ENCODE measurements around the gene MBOAT1.

DNA sequence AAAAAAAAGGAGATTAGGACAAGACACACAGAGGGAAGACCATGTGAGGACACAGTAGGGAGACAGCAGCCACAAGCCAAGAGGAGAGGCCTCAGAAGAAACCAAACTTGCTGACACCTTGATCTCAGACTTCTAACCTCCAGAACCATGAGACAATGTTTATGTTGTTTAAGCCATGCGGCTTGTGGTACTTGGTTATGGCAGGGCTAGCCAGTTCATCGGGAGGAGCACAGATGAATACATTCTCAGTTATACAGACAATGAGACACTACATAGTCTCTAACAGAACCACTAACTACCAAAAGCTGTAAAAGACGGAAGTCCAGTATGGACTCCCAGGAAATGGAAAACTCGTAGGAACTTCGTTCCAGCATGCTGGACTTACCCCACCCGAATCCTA, 116.8 kb downstream of the MBOAT1 start:
- TF ChIP-seq YY1 (IDR thresholded peaks at IDR 0.05; ENCODE audit: low read depth) = no peak
- TF ChIP-seq TAF1 (IDR thresholded peaks at IDR 0.05; ENCODE audit: low read depth) = no peak
- TF ChIP-seq TCF12 (IDR thresholded peaks at IDR 0.05; ENCODE audit: low read depth) = no peak
- TF ChIP-seq RAD21 (IDR thresholded peaks at IDR 0.05; ENCODE audit: low read depth) = no peak
- TF ChIP-seq, protein P1, sequence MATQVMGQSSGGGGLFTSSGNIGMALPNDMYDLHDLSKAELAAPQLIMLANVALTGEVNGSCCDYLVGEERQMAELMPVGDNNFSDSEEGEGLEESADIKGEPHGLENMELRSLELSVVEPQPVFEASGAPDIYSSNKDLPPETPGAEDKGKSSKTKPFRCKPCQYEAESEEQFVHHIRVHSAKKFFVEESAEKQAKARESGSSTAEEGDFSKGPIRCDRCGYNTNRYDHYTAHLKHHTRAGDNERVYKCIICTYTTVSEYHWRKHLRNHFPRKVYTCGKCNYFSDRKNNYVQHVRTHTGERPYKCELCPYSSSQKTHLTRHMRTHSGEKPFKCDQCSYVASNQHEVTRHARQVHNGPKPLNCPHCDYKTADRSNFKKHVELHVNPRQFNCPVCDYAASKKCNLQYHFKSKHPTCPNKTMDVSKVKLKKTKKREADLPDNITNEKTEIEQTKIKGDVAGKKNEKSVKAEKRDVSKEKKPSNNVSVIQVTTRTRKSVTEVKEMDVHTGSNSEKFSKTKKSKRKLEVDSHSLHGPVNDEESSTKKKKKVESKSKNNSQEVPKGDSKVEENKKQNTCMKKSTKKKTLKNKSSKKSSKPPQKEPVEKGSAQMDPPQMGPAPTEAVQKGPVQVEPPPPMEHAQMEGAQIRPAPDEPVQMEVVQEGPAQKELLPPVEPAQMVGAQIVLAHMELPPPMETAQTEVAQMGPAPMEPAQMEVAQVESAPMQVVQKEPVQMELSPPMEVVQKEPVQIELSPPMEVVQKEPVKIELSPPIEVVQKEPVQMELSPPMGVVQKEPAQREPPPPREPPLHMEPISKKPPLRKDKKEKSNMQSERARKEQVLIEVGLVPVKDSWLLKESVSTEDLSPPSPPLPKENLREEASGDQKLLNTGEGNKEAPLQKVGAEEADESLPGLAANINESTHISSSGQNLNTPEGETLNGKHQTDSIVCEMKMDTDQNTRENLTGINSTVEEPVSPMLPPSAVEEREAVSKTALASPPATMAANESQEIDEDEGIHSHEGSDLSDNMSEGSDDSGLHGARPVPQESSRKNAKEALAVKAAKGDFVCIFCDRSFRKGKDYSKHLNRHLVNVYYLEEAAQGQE (IDR thresholded peaks at IDR 0.05; ENCODE audit: low read depth) = no peak
- no peak for TF ChIP-seq EP300 (IDR thresholded peaks at IDR 0.05; ENCODE audit: borderline replicate concordance)
- TF ChIP-seq CEBPB (IDR thresholded peaks at IDR 0.05) = no peak
- no peak for TF ChIP-seq NFIC (IDR thresholded peaks at IDR 0.05)
- TF ChIP-seq TEAD4 (IDR thresholded peaks at IDR 0.05) = no peak
- no peak for TF ChIP-seq MAX (IDR thresholded peaks at IDR 0.05)
- no peak for TF ChIP-seq FOXM1 (IDR thresholded peaks at IDR 0.05; ENCODE audit: borderline replicate concordance, low read depth)
- TF ChIP-seq USF1 (IDR thresholded peaks at IDR 0.05) = no peak
